RWPE2 (cell line): ENCODE measurements around the gene SKI.

ENCODE experiments used
- ATAC-seq: fragments of 200-7000 bp; cut with Tn5 transposase; 3 replicates; pipeline ENCODE4 v1.9.1; 2021; ENCODE audit warnings: low read depth
- DNase-seq: peaks from one replicate; pipeline ENCODE4 v3.0.0-alpha.2; 2020; ENCODE audit warnings: low spot score
- H3K27ac ChIP-seq: fragments of 450-650 bp; 2 replicates; pipeline ENCODE4 v1.5.1; 2017; ENCODE audit warnings: mild to moderate bottlenecking; ENCODE audit not compliant: poor library complexity, severe bottlenecking
- H3K27me3 ChIP-seq: fragments of 250-450 bp; sonication (Bioruptor Pico); 2 replicates; pipeline ENCODE4 v1.5.1; 2021; ENCODE audit warnings: mild to moderate bottlenecking, moderate library complexity; ENCODE audit not compliant: insufficient read depth, poor library complexity, severe bottlenecking
- H3K36me3 ChIP-seq: fragments of 250-450 bp; sonication (Bioruptor Pico); 2 replicates; pipeline ENCODE4 v1.5.1; 2020; ENCODE audit warnings: low read depth, mild to moderate bottlenecking, moderate library complexity
- H3K4me1 ChIP-seq: fragments of 250-450 bp; sonication (Bioruptor Pico); 2 replicates; pipeline ENCODE4 v1.5.1; 2021; ENCODE audit warnings: mild to moderate bottlenecking, moderate library complexity; ENCODE audit not compliant: insufficient read depth, poor library complexity, severe bottlenecking
- H3K4me3 ChIP-seq: fragments of 250-450 bp; sonication (Bioruptor Pico); 2 replicates; pipeline ENCODE4 v1.5.1; 2021; ENCODE audit warnings: mild to moderate bottlenecking, moderate library complexity; ENCODE audit not compliant: severe bottlenecking
- H3K9me3 ChIP-seq: fragments of 250-450 bp; sonication (Bioruptor Pico); 2 replicates; pipeline ENCODE4 v1.5.1; 2021; ENCODE audit warnings: mild to moderate bottlenecking, moderate library complexity; ENCODE audit not compliant: severe bottlenecking
- TF ChIP-seq, protein P1 (sequence below): fragments of 450-650 bp; IDR thresholded peaks from one replicate; pipeline ENCODE4 v1.5.1; 2017; ENCODE audit warnings: mild to moderate bottlenecking, moderate library complexity; ENCODE audit not compliant: poor library complexity, severe bottlenecking

SKI gene

DNA sequence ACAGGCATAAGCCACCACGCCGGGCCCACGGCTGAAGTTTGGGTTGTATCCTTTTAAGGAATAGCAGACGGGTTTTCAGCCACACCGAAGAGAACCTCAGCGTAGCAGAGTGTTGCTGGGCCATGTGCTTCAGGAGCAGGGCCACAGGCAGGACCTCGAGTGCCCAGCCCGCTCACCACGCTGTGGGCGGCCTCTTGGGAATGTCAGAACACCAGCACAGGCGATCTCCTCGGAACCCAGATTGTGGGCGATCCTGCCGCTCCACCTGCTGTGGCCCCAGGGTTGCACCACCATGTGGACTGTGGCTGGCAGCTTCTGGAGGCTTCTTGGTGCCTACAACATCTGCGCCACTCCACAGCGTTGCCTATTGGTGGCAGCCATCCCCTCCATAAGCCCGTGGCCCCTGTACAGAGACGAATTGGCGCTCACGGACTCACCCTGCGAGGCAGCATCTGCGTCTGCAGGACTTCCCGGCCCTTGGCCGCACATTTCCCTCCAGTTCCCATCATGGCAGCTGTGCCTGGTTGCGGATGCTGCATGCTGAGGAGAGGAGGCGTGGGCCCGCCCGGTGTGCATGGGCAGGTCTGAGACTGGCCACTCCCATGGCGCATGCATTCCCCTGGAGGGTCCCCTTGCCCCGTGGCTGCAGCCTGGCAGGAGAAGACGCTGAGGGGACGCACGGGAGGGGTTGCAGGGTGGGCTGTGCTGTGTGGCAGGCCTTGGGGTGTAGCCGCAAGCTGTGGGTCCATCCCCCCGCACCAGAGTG lies 69.3 kb downstream of the SKI start:
- Histone ChIP-seq H3K9me3 (no peaks in the 10 kb centered on the region), H3K4me1 (no peaks in the 10 kb centered on the region), H3K4me3 (no peak overlapping the region), H3K27ac (no peak overlapping the region), H3K27me3 (no peaks in the 10 kb centered on the region), H3K36me3 (0 out of 2 replicates have a peak, but pooled peaks cover 7% of the 10 kb centered on the region)
- no peak for DNase-seq
- no peak for ATAC-seq
- TF ChIP-seq, protein P1, sequence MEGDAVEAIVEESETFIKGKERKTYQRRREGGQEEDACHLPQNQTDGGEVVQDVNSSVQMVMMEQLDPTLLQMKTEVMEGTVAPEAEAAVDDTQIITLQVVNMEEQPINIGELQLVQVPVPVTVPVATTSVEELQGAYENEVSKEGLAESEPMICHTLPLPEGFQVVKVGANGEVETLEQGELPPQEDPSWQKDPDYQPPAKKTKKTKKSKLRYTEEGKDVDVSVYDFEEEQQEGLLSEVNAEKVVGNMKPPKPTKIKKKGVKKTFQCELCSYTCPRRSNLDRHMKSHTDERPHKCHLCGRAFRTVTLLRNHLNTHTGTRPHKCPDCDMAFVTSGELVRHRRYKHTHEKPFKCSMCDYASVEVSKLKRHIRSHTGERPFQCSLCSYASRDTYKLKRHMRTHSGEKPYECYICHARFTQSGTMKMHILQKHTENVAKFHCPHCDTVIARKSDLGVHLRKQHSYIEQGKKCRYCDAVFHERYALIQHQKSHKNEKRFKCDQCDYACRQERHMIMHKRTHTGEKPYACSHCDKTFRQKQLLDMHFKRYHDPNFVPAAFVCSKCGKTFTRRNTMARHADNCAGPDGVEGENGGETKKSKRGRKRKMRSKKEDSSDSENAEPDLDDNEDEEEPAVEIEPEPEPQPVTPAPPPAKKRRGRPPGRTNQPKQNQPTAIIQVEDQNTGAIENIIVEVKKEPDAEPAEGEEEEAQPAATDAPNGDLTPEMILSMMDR: no peak

DNA sequence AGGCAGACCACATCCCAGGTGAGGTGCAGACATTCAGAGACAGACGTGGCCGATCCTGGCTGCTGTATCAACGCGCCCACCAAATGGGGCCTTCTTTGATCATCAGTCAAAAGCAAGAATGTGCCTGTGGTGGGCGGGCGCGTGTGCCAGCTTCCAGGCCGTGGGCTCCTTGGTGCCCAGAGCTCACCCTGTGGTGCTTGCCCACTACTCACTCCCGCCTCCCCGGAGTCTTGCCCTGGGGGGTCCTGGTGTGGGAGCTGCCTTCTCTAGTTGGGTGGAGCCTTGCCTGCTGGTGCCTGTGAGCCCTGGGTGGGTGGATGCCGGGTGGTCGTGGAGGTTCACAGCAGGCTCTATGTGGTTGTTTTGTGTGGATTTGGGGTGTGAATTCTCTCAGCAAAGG lies 70.6 kb downstream of the SKI start:
- DNase-seq (no peak), ATAC-seq (no peak)
- Histone ChIP-seq H3K4me3 (no peak overlapping the region), H3K27ac (no peak overlapping the region), H3K4me1 (no peaks in the 10 kb centered on the region), H3K36me3 (peaks cover 14% of the 10 kb centered on the region), H3K9me3 (no peaks in the 10 kb centered on the region), H3K27me3 (no peaks in the 10 kb centered on the region)
- TF ChIP-seq, protein P1: no peak

DNA sequence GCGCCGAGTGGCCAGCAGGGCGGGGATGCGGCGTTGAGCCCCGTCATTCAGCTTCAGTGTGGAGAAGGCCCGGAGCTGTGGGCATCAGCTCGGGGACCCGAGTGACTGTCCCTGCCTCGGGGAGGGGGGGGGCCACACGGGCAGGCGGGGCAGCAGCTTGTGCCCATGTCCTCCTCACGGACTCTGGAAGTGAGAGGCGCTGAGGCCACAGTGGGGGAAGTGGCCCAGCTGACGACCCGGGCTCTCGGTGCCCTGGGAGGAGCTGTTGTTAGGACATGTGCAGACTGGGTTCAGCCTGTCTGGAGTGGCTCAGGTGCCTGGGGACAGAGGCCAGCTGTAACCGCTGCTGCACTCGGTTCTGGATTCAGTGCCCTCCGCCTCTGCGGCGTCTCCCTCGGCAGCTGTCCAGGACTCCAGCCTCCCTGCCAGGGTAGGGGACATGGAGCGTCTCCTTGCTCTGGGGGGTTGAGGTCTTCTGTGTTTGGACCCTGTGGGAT lies 71.1 kb downstream of the SKI start:
- H3K4me1 ChIP-seq: no peaks in the 10 kb centered on the region
- peaks cover 15% of the 10 kb centered on the region for H3K36me3 ChIP-seq
- no peaks in the 10 kb centered on the region for H3K27me3 ChIP-seq
- no peak overlapping the region for H3K4me3 ChIP-seq
- ATAC-seq: no peak
- H3K27ac ChIP-seq: no peak overlapping the region
- TF ChIP-seq, protein P1: no peak
- no peaks in the 10 kb centered on the region for H3K9me3 ChIP-seq
- DNase-seq: no peak

DNA sequence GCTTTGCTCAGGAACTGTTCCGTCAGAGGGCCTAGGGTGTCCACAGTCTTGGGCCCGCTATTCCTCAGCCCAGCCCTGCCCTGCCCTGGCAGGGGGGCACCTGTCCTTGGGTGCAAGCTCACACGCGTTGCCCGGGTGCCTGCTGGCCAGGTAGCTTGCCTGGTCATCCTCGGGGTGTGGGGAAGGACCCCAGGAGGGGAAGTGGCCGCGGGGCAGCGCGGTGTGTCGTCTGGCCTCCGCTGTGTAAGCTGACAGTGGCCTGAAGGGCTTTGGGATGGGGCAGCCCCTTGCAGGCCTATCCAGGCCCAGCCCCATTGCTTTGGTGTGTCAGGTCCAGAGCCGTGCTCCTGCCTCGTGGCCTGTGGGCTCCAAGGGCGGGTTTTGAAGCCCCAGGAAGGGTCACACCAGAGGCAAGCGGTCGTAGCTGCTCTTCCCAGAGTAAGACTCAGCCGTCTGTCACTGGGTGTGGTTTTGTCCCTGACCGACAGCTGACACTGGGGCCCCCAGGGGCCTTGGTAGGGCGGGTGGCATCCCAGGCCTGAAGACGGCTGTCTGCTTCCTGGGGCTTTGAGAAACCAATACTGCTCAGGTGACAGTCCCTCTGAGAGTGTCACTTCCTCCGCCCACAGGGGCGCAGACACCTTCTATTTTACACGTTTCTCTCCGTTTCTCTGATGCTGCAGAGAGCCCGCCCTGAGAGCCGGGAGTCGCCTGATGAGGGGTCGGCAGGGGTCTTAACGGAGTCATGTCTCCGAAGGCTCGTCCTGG lies 72.1 kb downstream of the SKI start:
- DNase-seq (no peak), ATAC-seq (no peak)
- H3K27ac ChIP-seq: no peak overlapping the region
- H3K27me3 ChIP-seq: no peaks in the 10 kb centered on the region
- no peaks in the 10 kb centered on the region for H3K4me1 ChIP-seq
- no peak overlapping the region for H3K4me3 ChIP-seq
- no peaks in the 10 kb centered on the region for H3K9me3 ChIP-seq
- TF ChIP-seq, protein P1: no peak
- peaks cover 23% of the 10 kb centered on the region for H3K36me3 ChIP-seq
